ENCODE data around the gene PTPRA. TPM values are rescaled to one million over a fixed set of nuclear protein-coding genes. Genes with fewer than 3 reads are reported as not detected.
A peak's percentile ranks its signal among the peaks of the same experiment; 100 is the strongest.

Gene PTPRA
- total RNA-seq, 2 donors from 2014 or later, result 52.4 to 58.7 TPM

- Histone ChIP-seq H3K4me1 (ENCODE audit: control insufficient read depth, insufficient read depth, low read length) (peaks cover 9% of the 10 kb centered on the region), H3K27ac (ENCODE audit: low read depth, low read length) (no peak overlapping the region), H3K36me3 (ENCODE audit: control insufficient read depth, insufficient read depth, low read length) (no peaks in the 10 kb centered on the region), H3K9ac (ENCODE audit: extremely low read depth, low read length, poor library complexity, severe bottlenecking) (no peak overlapping the region), H3K27me3 (ENCODE audit: control insufficient read depth, insufficient read depth, low read length, poor library complexity, severe bottlenecking) (peaks cover 19% of the 10 kb centered on the region), H3K9me3 (ENCODE audit: control insufficient read depth, low read length) (no peaks in the 10 kb centered on the region), H3K4me3 (ENCODE audit: low read length) (peak overlapping the region; percentile 96)
- peaks cover 20% of the 10 kb centered on the region for H3K4me1 Mint-ChIP-seq
- peak overlapping the region; percentile 81 for H3K4me3 Mint-ChIP-seq
- TF ChIP-seq, protein P1, sequence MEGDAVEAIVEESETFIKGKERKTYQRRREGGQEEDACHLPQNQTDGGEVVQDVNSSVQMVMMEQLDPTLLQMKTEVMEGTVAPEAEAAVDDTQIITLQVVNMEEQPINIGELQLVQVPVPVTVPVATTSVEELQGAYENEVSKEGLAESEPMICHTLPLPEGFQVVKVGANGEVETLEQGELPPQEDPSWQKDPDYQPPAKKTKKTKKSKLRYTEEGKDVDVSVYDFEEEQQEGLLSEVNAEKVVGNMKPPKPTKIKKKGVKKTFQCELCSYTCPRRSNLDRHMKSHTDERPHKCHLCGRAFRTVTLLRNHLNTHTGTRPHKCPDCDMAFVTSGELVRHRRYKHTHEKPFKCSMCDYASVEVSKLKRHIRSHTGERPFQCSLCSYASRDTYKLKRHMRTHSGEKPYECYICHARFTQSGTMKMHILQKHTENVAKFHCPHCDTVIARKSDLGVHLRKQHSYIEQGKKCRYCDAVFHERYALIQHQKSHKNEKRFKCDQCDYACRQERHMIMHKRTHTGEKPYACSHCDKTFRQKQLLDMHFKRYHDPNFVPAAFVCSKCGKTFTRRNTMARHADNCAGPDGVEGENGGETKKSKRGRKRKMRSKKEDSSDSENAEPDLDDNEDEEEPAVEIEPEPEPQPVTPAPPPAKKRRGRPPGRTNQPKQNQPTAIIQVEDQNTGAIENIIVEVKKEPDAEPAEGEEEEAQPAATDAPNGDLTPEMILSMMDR (conservative IDR thresholded peaks at IDR 0.05), result peak; percentile 44
- peak; percentile 85 for DNase-seq
- H3K27me3 Mint-ChIP-seq (ENCODE audit: insufficient read depth), result peaks cover 20% of the 10 kb centered on the region
- H3K9me3 Mint-ChIP-seq, result no peaks in the 10 kb centered on the region
- H3K27ac Mint-ChIP-seq, result peak overlapping the region; percentile 85
- 2 to 4% methylated on average over 27 to 49 of the region's 49 CpGs for WGBS, 2 experiments (ENCODE audit: insufficient coverage in 1 of 2, insufficient read length in 1 of 2)
- peaks cover 6% of the 10 kb centered on the region for H3K36me3 Mint-ChIP-seq (ENCODE audit: low read depth)
Measured at GRCh38 chr20:2872459-2873009, 747 bp upstream of the PTPRA start.

GRCh38 chr20:2873747-2874041 is 413 bp downstream of the PTPRA start:
- no peaks in the 10 kb centered on the region for H3K9me3 Mint-ChIP-seq
- TF ChIP-seq, protein P1 (conservative IDR thresholded peaks at IDR 0.05), result peak; percentile 32
- peaks cover 20% of the 10 kb centered on the region for H3K4me1 Mint-ChIP-seq
- Histone ChIP-seq H3K36me3 (ENCODE audit: control insufficient read depth, insufficient read depth, low read length) (no peaks in the 10 kb centered on the region), H3K27ac (ENCODE audit: low read depth, low read length) (no peak overlapping the region), H3K27me3 (ENCODE audit: control insufficient read depth, insufficient read depth, low read length, poor library complexity, severe bottlenecking) (peaks cover 19% of the 10 kb centered on the region), H3K9me3 (ENCODE audit: control insufficient read depth, low read length) (no peaks in the 10 kb centered on the region), H3K4me1 (ENCODE audit: control insufficient read depth, insufficient read depth, low read length) (peaks cover 9% of the 10 kb centered on the region), H3K4me3 (ENCODE audit: low read length) (peak overlapping the region; percentile 96), H3K9ac (ENCODE audit: extremely low read depth, low read length, poor library complexity, severe bottlenecking) (peak overlapping the region; percentile 52)
- 0% methylated on average over 22 to 29 of the region's 29 CpGs for WGBS, 2 experiments (ENCODE audit: insufficient coverage in 1 of 2, insufficient read length in 1 of 2)
- peak; percentile 86 for DNase-seq
- H3K4me3 Mint-ChIP-seq, result peak overlapping the region; percentile 81
- peaks cover 20% of the 10 kb centered on the region for H3K27me3 Mint-ChIP-seq (ENCODE audit: insufficient read depth)
- H3K27ac Mint-ChIP-seq, result peak overlapping the region; percentile 83
- peaks cover 6% of the 10 kb centered on the region for H3K36me3 Mint-ChIP-seq (ENCODE audit: low read depth)

GRCh38 chr20:2874456-2874855 is 1.2 kb downstream of the PTPRA start:
- no peak overlapping the region for H3K27ac ChIP-seq (ENCODE audit: low read depth, low read length)
- peak overlapping the region; percentile 96 for H3K4me3 ChIP-seq (ENCODE audit: low read length)
- TF ChIP-seq, protein P1 (conservative IDR thresholded peaks at IDR 0.05), result no peak
- Mint-ChIP-seq H3K4me1 (peaks cover 23% of the 10 kb centered on the region), H3K27me3 (ENCODE audit: insufficient read depth) (peaks cover 20% of the 10 kb centered on the region), H3K9me3 (no peaks in the 10 kb centered on the region), H3K27ac (no peak overlapping the region), H3K36me3 (ENCODE audit: low read depth) (peaks cover 6% of the 10 kb centered on the region), H3K4me3 (peak overlapping the region; percentile 81)
- H3K9me3 ChIP-seq (ENCODE audit: control insufficient read depth, low read length), result no peaks in the 10 kb centered on the region
- peaks cover 19% of the 10 kb centered on the region for H3K27me3 ChIP-seq (ENCODE audit: control insufficient read depth, insufficient read depth, low read length, poor library complexity, severe bottlenecking)
- peaks cover 9% of the 10 kb centered on the region for H3K4me1 ChIP-seq (ENCODE audit: control insufficient read depth, insufficient read depth, low read length)
- 58% methylated on average over 6 to 7 of the region's 7 CpGs for WGBS, 2 experiments (ENCODE audit: insufficient coverage in 1 of 2, insufficient read length in 1 of 2)
- H3K36me3 ChIP-seq (ENCODE audit: control insufficient read depth, insufficient read depth, low read length), result no peaks in the 10 kb centered on the region
- no peak for DNase-seq
- H3K9ac ChIP-seq (ENCODE audit: extremely low read depth, low read length, poor library complexity, severe bottlenecking), result peak overlapping the region; percentile 52

Measured in endodermal cell (in vitro differentiated cells).